ENCODE measurements around the gene TTC31.

Gene TTC31

DNA sequence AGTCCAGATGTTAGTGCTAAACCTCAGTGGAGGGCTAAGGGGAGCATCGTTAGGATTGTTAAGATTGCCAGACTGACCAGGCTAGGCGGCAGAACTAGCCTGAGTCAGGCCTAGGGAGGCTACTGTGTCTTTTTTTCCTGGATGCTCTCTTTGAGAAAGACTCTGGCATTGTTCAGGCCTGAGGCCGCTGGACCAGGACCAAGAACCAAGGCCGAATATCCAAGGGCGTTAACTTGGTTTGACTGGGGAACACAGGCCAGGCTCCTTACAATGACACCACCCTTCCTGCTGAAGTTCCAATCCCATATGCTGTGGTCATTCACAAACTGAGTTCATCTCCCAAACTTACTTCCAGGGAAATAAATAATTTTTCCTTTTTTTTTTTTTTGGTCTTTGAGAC, 57.4 kb downstream of the TTC31 start:
- H3K4me3 ChIP-seq (ENCODE audit: low read depth, low read length), result no peak overlapping the region
- TF ChIP-seq, protein P1, sequence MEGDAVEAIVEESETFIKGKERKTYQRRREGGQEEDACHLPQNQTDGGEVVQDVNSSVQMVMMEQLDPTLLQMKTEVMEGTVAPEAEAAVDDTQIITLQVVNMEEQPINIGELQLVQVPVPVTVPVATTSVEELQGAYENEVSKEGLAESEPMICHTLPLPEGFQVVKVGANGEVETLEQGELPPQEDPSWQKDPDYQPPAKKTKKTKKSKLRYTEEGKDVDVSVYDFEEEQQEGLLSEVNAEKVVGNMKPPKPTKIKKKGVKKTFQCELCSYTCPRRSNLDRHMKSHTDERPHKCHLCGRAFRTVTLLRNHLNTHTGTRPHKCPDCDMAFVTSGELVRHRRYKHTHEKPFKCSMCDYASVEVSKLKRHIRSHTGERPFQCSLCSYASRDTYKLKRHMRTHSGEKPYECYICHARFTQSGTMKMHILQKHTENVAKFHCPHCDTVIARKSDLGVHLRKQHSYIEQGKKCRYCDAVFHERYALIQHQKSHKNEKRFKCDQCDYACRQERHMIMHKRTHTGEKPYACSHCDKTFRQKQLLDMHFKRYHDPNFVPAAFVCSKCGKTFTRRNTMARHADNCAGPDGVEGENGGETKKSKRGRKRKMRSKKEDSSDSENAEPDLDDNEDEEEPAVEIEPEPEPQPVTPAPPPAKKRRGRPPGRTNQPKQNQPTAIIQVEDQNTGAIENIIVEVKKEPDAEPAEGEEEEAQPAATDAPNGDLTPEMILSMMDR (IDR thresholded peaks at IDR 0.05; ENCODE audit: insufficient read depth, low read depth, low read length, missing control alignments), result no peak
- DNase-seq (ENCODE audit: low read depth), result no peak

DNA sequence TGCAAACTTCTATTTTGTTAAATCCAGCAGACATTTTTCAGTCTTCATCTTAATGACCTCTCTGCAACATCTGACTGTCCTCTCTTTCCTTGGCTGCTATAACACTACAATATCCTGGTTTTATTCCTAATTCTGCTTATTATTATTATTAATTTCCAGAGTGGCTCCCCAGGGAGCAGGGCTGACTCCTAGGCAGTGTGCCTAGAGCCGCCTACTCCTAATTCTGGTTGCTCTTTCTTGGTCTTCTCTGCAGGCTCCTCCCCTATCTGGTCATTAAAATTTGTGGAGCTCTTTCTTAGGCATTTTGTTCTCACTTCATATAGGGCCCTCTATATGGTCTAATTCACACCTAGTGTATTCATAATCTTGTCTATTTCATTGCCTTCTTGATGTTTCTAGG, 60.1 kb downstream of the TTC31 start:
- no peak overlapping the region for H3K4me3 ChIP-seq (ENCODE audit: low read depth, low read length)
- TF ChIP-seq, protein P1 (IDR thresholded peaks at IDR 0.05; ENCODE audit: insufficient read depth, low read depth, low read length, missing control alignments), result no peak

More for the DNA sequence above, 60.1 kb downstream of the TTC31 start:
- DNase-seq (ENCODE audit: low read depth), result no peak
